GM21390 (cell line): Measurements from ENCODE around the gene GRID1.
A peak's percentile ranks its signal among the peaks of the same experiment; 100 is the strongest.

Source experiments
- ATAC-seq: cut with Tn5 transposase; IDR thresholded peaks from one replicate; pipeline ENCODE4 v1.9.1; 2021; ENCODE audit not compliant: unreplicated experiment

Gene GRID1

DNA sequence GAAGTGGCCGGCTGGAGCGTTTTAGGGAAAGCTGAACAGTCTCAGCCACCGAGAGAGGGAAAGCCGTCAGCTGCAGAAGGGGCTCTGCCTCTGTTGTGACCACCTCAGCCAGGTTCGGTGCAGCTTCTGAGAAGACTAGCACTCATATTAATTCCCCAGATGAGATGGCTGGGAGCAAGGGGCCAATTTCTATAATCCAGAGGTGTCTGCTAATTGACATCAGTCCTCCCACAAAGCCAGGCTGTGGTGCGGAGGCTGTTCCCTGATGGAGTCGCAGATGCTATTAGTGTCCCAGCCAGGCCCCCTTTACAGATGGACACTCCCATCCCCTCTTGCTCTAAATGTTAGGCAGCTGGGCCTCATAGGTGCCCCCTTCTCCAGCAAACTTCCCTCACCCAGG is 133.5 kb downstream of the GRID1 start:
- ATAC-seq, result no peak

DNA sequence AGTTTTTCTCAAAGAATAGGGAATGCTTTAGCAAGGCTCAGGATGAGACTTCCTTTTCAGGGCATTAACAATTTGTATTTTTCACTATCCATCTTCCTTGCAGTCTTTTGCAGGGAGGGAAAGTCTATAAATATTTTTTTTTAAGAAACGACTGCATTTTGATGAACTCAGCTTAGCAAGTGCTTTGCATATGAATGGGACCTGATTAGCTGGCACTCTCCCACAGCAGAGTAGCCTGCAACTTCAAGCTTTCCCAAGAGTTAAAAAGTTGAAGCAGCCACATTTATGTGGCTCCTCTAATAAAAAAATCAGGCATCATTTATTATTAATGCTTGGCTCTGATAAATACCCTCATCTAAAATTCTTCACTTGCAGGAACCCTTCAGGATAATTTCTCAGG is 134.0 kb downstream of the GRID1 start:
- no peak for ATAC-seq

DNA sequence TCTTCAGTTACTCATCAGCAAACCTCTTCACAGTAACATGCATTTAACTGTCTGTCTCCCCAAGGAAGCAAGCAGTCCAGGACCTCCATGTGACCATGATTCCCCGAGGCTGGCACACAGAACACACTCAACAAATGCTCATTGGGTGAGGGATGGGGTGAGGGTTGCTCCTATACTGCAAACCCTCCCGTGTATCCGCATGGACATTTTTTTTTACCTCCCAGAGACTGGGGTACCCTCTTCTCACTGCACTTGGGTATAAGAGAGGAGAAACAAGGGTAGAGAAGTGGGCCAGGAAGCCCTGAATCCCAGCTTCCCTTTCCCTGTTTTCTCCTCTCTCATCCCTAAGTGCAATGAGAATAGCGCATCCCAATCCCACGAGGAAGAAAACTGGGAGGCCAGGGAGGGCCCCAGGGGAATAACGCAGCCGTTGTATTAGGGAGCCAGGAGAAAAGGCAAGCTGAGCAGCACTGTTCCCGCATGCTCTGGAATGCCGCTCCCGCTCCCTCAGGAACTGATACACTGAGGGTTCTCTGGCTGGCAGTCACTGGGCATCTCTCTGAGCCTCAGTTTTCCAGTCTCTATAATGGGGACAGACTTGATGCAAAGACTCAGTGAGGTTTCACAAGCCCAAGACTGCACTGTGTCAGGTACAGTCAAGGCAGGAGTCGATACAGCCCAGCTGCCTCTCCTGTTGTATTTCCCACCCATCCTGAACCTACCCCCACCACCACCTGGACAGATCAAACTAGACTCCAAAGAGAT is 134.6 kb downstream of the GRID1 start:
- no peak for ATAC-seq

DNA sequence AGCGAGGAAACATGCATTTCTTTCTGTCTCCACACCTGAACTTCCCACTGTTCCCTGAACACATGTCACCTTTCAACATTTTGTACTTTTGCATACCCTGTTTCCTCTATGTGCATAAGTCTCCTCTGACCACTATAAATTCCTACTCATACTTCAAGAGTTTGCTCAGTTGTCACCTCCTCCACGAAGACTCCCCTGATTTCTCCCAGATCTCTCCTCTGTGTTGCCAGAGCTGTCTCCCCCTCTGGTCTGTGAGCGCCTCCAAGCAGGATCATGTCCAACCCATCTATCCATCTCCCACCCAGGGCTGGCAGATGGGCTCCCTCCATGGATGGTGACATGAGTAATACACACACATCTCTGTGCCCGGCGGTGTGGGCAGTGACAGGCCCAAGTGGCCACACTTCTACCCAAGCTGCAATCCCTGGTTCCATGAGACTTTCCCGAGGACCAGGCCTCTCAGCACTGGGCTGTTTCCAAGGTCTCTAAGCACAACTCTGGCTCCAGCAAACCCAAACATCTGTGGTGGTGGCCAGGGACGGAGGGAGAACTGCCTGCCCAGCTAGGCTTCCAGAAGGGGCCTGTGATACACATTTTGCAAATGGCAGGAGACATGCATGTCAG is 135.9 kb downstream of the GRID1 start:
- ATAC-seq, result no peak

DNA sequence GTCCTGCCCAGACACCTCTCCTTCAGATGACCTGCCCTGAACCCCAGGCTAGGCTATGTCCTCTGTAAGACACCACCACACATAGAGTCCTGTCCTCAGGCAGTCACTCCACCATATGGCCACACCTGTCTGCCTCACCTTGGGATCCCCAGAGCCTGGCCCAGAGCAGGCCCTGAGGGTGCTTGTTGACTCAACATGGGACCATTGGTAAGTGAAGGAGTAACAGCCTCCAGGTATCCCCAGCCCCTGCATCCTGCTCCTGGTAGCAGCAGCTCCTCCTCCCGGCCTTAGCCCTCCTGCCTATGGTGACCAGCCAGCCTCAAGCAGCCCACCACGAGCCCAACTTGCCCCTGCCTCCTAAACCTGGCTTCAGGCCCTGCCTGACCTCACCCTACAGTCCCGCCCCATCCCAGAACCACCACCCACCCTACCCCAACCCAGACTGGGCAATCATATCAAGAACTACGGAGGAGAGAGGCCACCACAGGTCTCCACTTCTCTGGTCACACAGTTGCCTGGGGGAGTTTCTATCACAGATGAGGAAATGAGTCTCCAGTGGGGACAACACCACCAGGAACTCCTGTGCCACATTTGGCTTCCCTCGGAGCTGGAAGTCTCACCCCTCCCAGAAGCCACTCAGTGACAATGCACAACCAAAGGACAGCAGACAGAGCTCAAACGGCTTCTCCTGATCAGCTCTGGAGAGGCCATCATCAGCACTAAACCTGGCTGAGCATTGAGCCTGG is 136.6 kb downstream of the GRID1 start:
- no peak for ATAC-seq

DNA sequence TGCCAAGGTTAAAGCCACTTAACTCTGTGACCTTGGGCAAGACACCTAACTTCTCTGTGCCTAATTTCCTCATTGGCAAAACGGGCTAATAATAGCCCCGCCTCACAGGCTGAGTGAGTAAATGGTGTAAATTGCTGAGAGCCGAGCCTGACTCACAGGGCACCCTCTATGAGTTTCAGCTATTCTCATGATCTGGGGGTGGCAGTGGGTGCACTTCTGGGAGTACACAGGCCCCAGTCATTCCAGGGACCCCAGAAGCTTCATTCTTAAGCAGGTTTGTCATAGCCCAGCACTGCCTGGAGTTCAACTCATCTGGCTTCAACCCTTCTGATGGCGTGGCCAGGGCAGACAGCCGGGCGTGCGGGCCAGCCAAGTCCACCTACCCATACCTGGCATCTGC is 137.2 kb downstream of the GRID1 start:
- no peak for ATAC-seq

DNA sequence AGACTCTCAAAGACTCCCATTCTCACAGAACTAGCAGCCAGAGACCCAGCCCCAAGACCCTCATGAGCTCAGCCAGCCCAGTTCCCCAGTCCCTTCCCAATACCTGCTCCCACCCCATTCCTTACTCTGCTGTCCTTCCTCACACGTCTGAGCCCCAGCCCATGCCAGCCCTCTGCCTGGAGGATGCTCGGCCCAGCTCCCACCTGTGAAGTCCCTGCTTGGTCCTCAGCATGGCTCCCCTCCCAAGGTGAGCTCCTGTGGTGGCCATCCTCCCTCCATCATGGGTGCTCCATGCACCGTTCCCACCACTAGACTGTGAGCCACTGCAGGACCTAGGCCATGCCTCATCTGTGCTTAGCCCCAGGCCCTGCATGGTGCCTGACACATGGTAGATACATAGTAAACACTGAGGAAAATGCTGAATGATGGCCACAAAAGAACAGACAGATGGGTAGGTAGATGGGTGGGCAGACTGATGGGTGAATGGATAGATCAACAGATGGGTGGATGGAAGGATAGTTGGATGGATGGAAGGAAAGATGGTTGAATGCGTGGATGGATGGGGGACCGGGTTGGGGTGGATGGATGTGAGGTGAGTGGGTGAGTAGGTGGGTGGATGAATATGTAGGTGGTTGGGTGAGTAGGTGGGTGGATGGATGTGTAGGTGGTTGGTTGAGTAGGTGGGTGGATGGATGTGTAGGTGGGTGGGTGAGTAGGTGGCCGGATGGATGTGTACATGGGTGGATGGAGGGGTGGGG is 138.9 kb downstream of the GRID1 start:
- no peak for ATAC-seq

DNA sequence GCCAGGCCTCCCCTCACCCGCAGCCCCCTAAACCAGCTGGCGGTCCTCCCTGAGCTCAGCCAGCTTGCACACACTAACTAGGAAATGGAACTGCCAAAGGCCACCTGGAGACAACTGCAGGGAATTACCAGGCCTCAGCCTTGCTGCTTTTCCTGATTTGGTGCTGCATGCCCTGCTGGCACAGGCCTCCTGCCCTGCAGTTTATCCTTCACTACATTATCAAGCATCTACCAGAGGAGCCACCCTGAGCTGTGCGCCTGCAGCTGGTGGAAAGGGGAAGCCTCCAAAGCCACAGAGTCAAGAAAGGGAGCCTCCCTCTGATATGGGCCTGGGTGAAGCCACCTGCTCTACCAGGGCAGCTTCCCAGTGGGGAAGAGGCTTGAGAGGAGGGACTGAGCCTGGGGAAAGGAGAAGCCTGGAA is 139.8 kb downstream of the GRID1 start:
- no peak for ATAC-seq

DNA sequence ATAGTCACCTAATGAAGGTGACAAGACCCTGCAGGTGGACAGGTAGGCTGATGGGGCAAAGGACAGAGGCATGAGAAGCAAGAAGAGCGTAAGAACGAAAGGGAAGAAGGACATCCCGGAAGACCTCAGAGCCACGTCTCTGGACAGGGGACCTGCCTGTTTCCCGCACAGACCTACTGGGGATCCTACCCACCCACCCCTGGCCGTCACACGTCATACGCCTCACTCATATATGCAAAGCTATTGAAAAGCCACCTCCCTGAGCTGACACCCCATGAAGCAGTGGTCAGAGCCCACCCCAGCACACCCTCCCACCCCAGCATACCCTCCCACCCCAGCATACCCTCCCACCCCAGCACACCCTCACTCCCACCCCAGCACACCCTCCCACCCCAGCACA is 140.6 kb downstream of the GRID1 start:
- ATAC-seq, result no peak

DNA sequence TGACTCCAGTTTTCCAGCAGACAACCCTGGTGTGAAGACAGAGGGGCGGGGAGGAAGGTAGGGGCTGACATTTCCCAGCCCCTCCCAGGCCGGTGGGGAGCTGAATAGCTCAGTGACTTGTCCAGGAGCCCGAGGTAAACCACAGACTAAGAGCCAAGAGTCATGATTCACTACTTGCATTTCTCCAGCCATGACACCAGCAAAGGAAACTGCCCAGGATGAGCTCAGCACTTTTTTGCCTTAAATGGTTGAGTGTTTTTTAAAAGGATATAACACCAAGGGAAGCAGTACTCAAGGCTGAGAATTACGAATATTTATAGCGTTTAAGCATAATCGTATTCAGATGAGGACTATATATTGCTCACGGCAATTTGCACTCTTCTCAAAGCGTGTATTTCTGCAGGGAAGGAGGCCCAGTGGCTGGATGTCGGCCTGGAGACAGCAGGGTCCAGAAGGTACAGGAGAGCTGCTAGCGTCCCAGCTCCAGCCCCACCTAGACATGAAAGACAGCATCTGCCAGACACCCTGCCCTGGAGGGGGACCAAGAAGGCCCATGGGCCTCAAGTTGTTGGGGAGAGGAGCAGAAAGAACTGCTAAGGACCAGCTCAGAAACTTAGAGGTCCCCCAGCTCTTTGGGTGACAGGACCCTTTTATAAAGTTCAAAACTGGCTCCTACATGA is 141.4 kb downstream of the GRID1 start:
- no peak for ATAC-seq

DNA sequence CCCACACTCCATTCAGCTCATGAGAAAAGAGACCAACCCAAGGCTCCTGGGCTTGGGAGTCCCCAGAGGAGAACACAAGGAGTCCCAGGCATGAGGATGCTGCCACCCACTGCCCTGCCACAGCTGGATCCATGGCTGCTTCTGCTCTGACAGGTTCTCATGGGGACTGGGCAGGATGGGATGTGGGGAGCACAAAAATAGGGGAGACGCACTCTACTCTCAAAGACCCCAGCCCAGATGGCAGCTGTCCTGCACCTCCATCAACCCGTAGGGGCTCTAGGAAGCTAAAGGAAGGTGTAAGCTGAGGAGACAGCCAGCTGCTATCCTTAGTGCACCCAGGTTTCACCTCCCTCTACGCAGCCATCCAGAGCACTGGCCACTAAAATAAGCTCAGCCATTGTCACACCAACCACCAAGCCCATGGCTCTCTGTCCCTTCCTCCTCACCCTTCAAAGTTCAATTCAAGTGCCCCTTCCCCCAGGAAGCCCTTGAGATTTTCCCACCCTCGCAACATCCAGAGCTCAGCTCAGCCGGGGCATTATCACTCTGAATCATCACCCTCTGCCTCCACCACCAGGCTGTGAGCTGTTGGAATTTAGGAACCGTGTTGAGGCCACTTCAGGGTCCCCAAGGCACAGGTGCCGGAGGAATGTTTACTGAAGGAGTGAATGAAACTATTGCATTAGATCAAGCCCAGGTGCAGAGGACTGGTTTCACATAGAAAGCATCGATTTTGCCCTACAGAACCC is 142.1 kb downstream of the GRID1 start:
- ATAC-seq, result peak; percentile 88

DNA sequence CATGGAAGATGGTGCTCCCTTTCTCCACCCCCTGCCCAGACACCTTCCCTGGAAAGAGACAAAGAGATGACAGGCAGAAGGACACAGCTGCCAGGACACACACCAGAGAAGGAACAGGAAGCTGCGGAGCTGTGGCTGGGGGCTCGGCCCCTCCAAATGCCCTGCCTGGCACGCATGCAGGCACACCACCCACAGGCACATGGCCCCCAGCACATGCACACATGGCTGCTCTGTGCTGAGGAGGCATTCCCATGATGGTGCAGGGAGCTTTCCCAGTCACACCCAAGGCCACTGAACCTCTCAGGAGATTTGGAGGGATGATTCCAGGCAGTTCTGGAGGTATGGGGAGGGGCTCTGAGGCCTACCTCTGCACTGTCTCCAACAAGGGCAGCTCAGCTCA is 143.3 kb downstream of the GRID1 start:
- no peak for ATAC-seq

DNA sequence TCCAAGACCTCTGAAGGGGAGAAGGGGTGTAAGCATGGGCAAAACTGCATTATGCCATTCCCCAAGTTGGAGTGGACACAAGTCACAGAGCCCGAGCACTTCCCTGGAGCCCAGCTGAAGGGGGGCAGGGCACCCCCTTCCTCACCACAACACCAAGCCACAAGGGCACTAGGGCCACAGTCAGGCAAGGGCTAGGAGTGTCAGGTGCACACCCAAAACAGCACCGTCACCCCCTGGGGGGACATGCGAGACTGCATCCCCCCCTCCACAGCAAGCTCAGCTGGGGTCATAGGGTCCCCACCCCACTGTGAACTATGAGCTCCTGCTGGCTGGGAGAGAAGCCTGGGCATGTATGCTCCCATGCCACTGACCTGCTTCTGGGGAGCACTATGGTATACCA is 143.9 kb downstream of the GRID1 start:
- ATAC-seq, result no peak

DNA sequence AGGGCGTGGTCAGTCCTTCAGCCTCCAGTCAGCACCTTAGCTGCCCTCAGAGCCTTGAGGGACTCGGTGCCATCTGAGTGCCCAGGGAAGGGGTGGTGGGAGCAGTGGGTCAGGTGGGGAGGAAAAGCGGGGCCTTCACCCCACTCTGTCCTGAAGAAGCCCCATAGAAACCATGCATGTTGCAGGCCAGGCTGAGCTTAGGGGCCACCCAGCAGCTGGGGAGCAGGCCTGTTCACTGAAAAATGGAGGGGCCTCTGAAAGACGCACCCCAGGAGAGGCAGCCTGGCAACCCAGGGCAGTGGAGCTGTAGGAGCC is 144.3 kb downstream of the GRID1 start:
- no peak for ATAC-seq

DNA sequence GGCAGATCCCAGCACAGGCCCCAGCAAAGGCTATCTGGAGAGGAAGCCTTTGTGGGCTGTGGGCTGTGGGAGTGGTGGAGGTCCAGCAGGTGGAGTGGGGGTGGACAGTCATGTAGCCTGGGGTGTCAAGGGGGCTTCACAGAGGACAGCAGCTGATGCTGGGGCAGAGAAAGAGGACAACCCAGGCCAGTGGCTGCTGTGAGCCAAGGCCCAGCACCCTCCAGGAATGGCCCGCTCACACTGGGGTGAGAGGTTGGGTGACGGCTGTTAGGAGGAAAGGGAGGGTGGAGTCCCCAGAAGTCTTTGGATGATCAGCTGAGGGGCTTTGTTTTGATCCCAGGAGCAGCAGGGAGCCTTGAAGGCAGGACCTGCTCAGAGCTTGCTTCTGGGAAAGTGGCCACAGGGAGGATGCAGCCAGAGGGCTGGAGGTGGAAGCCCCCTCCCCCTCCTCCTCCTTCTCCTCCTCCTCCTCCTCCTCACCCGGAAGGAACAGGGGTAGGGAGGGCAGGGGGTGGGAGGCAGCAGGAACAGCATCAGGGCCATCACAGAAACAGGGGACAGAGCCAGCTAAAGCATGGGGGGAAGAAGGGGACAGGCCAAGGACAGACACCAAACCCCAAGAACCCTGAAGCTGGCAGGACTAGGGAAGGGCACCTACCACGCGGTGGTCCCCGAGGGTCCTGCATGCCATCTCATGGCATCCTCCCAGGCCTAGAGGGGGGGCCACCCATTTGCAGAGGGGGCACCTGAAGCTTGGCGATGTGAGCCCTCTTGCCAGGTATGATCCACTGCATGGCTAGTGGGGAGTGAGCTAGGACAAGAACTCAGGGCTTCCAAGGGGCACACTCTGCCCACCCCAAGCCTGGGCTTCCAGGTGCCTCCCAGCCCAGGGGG is 144.9 kb downstream of the GRID1 start:
- no peak for ATAC-seq

DNA sequence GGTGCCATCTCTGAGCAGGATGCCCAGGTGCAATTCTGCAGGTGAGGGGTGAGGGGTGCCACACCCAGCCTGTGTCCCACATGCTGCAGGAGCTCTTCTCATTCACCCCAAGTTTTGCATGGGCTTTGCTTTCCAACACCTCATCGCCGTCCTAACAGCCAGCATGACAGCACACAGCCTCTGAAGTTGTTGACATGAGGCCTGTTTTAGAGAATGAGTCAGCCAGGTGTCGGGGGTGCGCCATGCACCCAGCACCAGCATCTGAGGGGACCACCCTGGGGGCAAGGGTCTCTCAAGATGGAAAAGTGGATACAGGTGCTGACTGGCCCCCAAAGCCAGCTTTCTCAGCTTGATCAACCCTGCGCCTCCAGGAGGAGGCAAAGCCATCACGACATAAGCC is 146.0 kb downstream of the GRID1 start:
- no peak for ATAC-seq

DNA sequence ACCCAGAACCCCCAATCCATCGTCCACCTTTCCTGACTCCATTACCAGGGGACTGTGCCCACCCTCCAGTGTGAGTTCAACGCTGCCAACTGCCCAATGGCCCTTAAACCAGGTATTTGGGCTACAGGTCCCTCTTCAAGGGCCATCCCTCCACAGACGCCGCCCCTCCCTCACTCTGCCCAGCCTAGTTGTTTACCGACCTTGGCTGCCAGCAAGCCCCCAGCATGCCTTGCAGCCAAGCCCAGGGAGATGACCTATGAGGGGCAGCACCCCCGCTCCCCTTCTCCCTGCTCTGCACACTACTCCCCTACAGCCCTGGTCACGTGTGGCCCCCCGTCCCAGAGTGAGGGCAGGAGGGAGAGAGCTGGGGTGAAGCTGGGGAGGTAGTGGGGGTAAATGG is 147.3 kb downstream of the GRID1 start:
- ATAC-seq, result no peak

DNA sequence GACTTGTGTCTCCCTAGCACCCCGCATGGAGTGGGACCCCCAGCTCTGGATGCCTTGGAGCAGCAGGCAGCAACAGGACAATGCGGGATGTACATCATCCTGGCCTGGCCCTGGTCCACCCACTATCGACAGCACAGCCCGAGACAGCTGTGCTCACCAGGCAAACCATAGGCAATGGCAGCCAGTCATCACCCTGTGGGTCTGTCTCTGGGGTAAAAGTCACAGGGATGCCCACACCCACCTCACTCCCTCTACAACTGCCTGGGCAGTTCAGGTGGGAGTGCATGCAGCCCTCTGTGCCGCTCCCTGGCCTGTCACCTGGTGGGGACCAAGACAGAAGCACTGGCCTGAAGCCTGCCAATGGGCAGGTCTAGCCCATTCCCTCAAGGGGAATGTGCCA is 147.8 kb downstream of the GRID1 start:
- ATAC-seq, result no peak

DNA sequence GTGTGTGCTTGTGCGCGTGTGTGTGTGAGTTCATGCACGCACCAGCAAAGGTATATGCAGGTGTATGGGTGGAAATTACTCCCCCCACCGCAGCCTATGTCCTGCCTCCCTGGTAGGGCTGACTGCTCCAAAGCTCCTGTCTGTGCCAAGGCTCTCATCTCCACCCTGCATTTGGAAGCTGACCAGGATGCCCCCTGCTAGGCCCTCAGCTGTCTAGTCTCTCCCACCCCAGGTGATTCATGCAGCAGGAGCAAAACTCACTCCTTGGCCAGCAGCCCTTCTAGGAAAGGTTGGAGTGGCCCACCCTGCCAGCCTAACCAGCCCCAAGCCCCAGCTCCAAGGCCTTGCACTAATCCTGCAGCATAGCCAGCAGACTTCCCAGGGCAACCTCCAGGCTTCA is 148.4 kb downstream of the GRID1 start:
- no peak for ATAC-seq
